ENCODE results near the gene PKP3.
A peak's percentile ranks its signal among the peaks of the same experiment; 100 is the strongest.
"Not testable (repeated sequence)": the region's sequence is repeated elsewhere in the genome, so short reads cannot be mapped to it uniquely, and the experiment has no call there.

Gene PKP3

DNA sequence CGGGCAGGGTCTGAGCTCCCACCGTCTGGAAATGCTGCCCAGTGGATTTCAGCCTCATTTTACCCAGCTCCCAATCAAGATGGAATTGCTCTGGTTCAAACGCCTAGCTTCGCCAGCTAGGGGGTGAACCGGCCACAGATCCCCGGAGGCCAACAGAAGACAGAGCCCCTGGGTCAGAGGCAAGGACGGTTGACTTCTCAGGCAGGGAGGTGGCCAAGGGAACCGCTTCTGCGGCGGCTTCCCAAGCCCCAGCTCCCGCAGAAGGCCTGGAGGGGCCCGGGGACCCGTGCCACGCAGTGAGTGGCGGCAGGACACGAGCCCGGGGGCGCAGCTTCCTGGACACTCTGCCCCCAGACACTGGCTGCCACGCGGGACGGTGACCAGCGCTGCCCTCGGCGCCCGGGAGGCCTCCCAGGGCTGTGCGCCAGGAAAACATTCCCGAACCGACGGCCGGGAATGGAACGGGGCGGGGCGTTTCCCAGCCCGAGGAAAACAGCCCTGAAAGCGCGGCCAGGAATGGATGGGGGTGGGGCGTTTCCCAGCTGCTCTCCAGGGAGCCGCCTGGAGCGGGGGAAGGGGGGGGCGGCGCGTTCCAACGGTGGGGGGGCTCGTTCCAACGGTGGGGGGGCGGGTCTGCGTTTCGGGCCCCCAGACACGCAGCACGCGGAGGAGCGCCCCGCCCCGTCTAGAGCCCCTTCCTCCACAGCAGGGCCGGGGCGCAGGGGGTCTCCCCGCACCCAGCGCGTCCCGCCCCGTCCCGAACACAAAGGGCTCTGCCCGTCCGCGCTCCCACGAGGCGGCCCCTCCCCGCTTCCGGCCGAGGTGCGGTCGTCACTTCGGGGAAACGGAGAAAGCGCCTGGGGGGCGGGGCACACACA is 38.2 kb upstream of the PKP3 start:
- H3K27me3 ChIP-seq (ENCODE audit: control insufficient read depth, insufficient read depth, low read length), result no peaks in the 10 kb centered on the region
- peak overlapping the region; percentile 68 for H3K9ac ChIP-seq (ENCODE audit: low read length)
- peak overlapping the region; percentile 89 for H3K27ac ChIP-seq (ENCODE audit: low read length)
- no peaks in the 10 kb centered on the region for H3K36me3 ChIP-seq (ENCODE audit: control insufficient read depth, low read depth, low read length)
- H3K4me3 ChIP-seq (ENCODE audit: low read length), result peak overlapping the region; percentile 41
- peaks cover 11% of the 10 kb centered on the region for H3K4me1 ChIP-seq (ENCODE audit: control insufficient read depth, low read depth, low read length)
- H3K9me3 ChIP-seq (ENCODE audit: control insufficient read depth, low read depth, low read length), result peaks cover 4% of the 10 kb centered on the region

DNA sequence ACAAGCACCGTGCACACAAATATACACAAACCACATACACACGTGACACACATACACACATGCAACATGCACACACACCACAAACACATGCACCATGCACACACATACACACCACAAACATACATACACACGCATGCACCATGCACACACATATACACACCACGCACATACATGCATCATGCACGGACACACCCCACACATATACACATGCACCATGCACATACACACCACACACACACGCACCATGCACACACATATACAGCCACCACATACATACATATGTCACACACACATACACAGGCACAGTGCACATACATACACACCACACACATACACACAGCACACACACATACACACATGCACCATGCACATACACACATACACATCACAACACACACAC is 37.4 kb upstream of the PKP3 start:
- Histone ChIP-seq H3K4me3 (ENCODE audit: low read length) (no peak overlapping the region), H3K27ac (ENCODE audit: low read length) (no peak overlapping the region), H3K36me3 (ENCODE audit: control insufficient read depth, low read depth, low read length) (no peaks in the 10 kb centered on the region), H3K9ac (ENCODE audit: low read length) (no peak overlapping the region), H3K9me3 (ENCODE audit: control insufficient read depth, low read depth, low read length) (peaks cover 4% of the 10 kb centered on the region), H3K27me3 (ENCODE audit: control insufficient read depth, insufficient read depth, low read length) (no peaks in the 10 kb centered on the region), H3K4me1 (ENCODE audit: control insufficient read depth, low read depth, low read length) (peaks cover 11% of the 10 kb centered on the region)

DNA sequence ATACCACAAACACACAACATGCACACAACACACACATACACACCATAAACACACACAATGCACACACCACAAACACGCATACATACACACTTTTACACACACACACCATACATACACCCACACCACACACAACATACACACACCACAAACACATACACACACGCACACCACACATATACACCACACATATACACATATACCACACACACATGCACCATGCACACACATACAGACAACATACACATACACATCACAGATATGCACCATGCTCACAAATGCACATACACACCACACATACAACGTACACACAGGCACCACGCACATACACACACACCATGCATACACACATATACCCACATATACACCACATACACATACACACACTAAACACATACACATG is 36.4 kb upstream of the PKP3 start:
- H3K36me3 ChIP-seq (ENCODE audit: control insufficient read depth, low read depth, low read length), result no peaks in the 10 kb centered on the region
- H3K4me3 ChIP-seq (ENCODE audit: low read length), result no peak overlapping the region
- peaks cover 4% of the 10 kb centered on the region for H3K9me3 ChIP-seq (ENCODE audit: control insufficient read depth, low read depth, low read length)
- no peaks in the 10 kb centered on the region for H3K27me3 ChIP-seq (ENCODE audit: control insufficient read depth, insufficient read depth, low read length)
- H3K9ac ChIP-seq (ENCODE audit: low read length), result no peak overlapping the region
- H3K27ac ChIP-seq (ENCODE audit: low read length), result no peak overlapping the region
- peaks cover 11% of the 10 kb centered on the region for H3K4me1 ChIP-seq (ENCODE audit: control insufficient read depth, low read depth, low read length)

DNA sequence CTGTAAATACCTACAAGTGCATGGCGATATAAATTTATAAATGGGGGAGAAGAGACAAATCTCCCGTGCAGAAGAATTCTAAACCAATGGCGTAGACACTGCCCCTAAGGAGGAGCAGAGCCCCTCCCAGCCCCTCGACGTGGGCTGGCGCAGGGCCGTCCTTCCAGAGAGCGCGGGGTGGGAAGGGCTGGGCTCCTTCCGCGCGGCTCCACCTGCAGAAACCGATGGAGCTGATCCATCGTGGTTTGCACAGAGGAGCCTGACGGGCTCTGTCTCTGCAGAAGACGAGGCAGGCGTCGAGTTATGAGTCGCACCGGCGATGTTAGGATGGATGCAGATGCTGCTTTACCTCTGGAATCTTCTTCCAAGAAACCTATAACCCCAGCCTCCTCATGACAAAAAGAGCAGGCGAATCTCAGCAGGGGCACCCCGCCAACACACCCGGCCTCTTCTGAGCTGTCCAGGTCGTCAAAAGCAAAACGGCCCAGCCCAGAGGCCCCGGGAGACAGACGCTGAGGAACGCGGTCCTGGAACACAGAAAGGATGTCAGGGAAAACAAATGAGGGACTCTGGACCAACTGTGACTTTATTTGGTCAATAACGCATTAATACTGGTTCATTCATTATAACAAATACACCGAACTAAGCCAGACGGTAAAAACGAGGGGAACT is 35.7 kb upstream of the PKP3 start:
- no peaks in the 10 kb centered on the region for H3K36me3 ChIP-seq (ENCODE audit: control insufficient read depth, low read depth, low read length)
- H3K4me1 ChIP-seq (ENCODE audit: control insufficient read depth, low read depth, low read length), result peaks cover 11% of the 10 kb centered on the region
- no peaks in the 10 kb centered on the region for H3K27me3 ChIP-seq (ENCODE audit: control insufficient read depth, insufficient read depth, low read length)
- peaks cover 4% of the 10 kb centered on the region for H3K9me3 ChIP-seq (ENCODE audit: control insufficient read depth, low read depth, low read length)
- H3K9ac ChIP-seq (ENCODE audit: low read length), result no peak overlapping the region
- no peak overlapping the region for H3K4me3 ChIP-seq (ENCODE audit: low read length)
- H3K27ac ChIP-seq (ENCODE audit: low read length), result no peak overlapping the region

DNA sequence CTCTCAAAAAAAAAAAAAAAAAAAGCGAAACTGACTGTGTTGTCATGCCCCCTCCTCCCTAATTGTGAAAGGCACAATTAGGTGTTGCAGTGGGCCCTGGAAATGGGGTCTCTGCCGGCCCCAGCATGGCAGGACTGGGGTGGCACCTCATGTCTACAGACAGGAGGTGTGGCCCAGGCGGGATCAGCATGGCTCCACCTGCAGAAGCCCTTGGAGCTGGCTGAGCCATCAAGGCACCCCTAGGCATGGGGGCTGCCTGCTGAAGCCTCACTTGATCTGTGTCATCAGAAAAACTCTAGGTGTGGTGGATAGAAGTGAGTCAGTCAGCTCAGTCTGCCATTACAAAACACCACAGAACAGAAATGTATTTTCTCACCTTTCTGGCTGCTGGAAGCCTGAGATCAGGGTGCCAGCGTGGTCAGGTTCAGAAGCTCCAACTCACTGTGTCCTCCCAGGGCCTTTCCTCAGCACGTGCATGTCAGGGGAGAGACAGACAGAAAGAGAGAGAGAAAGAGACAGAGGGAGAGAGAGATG is 34.8 kb upstream of the PKP3 start:
- Histone ChIP-seq H3K27me3 (ENCODE audit: control insufficient read depth, insufficient read depth, low read length) (no peaks in the 10 kb centered on the region), H3K9me3 (ENCODE audit: control insufficient read depth, low read depth, low read length) (peaks cover 4% of the 10 kb centered on the region), H3K36me3 (ENCODE audit: control insufficient read depth, low read depth, low read length) (no peaks in the 10 kb centered on the region), H3K4me3 (ENCODE audit: low read length) (no peak overlapping the region), H3K4me1 (ENCODE audit: control insufficient read depth, low read depth, low read length) (peaks cover 7% of the 10 kb centered on the region), H3K27ac (ENCODE audit: low read length) (no peak overlapping the region), H3K9ac (ENCODE audit: low read length) (no peak overlapping the region)

DNA sequence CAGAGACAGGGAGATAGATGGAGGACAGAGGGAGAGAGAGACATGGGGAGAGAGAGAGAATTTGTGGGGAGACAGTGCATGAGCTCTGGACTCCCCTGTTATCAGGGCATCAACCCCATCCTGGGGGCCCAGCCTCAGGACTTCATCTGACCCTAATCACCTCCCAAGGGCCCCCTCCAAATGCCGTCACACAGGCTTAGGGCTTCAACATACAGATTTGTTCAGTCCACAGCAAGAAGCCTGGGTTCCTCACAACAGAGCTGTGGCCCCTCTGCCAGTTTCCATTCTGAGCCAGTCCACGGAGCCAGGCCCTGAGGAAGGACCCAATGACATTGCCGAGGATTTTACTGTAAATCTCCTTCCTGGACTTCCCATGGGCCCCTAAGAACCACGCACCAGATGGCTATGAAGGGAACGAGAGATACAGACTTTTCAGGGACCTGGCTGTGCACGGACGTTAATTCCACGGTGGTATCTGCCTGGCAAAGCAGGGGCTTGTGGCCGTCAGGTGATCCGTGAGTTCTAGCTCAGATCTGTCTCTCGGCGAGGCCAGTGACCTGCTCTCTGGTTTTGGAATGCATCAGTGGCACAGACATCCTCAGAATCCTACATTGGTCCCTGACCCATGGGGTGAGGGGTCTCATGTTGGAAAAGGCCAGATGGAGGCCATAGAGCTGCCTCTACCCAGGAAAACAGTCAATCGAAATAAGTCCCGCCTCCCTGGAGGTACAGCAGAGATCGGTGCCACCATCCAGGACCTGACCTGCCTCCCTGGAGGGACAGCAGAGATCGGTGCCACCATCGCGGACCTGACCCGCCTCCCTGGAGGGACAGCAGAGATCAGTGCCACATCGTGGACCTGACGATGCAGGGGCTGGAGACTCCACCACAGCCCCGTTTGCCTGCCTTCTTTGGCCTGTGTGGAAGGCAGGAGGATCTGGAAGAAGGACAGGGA is 33.4 kb upstream of the PKP3 start:
- H3K27ac ChIP-seq (ENCODE audit: low read length), result no peak overlapping the region
- no peaks in the 10 kb centered on the region for H3K27me3 ChIP-seq (ENCODE audit: control insufficient read depth, insufficient read depth, low read length)
- H3K9ac ChIP-seq (ENCODE audit: low read length), result no peak overlapping the region
- peaks cover 4% of the 10 kb centered on the region for H3K9me3 ChIP-seq (ENCODE audit: control insufficient read depth, low read depth, low read length)
- H3K4me3 ChIP-seq (ENCODE audit: low read length), result no peak overlapping the region
- no peaks in the 10 kb centered on the region for H3K36me3 ChIP-seq (ENCODE audit: control insufficient read depth, low read depth, low read length)
- H3K4me1 ChIP-seq (ENCODE audit: control insufficient read depth, low read depth, low read length), result peaks cover 1% of the 10 kb centered on the region

DNA sequence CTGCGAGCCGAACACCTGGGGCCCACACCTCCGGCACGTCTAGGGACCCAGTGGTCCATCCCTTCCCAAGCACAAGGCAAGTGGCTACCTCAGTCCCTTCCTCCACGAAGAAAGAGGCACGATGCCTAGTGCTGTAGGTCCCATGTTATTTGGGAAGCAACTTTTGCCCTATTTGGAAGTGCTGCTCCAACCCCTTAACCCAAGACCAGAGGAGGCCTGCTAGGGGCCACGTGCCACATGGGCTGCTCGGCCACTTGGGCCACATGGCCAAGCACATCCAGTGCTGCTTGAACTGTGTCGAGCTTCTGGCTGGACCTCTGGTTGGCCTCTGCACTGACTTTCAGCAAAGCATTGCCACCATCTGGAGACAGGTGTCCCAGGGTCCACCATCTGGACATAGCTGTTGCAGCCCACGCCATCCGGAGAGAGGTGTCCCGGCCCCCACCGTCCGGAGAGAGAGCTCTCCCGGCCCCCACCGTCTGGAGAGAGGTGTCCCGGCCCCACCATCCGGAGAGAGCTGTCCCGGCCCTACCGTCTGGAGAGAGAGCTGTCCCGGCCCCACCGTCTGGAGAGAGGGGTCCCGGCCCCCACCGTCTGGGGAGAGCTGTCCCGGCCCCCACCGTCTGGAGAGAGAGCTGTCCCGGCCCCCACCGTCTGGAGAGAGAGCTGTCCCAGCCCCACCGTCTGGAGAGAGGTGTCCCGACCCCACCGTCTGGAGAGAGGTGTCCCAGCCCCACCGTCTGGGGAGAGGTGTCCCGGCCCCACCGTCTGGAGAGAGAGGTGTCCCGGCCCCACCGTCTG is 31.2 kb upstream of the PKP3 start:
- Histone ChIP-seq H3K9me3 (ENCODE audit: control insufficient read depth, low read depth, low read length) (peaks cover 4% of the 10 kb centered on the region), H3K27me3 (ENCODE audit: control insufficient read depth, insufficient read depth, low read length) (no peaks in the 10 kb centered on the region), H3K4me1 (ENCODE audit: control insufficient read depth, low read depth, low read length) (no peaks in the 10 kb centered on the region), H3K27ac (ENCODE audit: low read length) (no peak overlapping the region), H3K36me3 (ENCODE audit: control insufficient read depth, low read depth, low read length) (no peaks in the 10 kb centered on the region), H3K4me3 (ENCODE audit: low read length) (no peak overlapping the region), H3K9ac (ENCODE audit: low read length) (no peak overlapping the region)

DNA sequence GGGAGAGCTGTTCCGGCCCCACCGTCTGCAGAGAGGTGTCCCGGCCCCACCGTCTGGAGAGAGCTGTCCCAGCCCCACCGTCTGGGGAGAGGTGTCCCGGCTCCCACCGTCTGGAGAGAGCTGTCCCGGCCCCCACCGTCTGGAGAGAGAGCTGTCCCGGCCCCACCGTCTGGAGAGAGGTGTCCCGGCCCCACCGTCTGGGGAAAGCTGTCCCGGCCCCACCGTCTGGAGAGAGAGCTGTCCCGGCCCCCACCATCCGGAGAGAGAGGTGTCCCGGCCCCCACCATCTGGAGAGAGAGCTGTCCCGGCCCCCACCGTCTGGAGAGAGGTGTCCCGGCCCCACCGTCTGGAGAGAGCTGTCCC is 30.6 kb upstream of the PKP3 start:
- H3K27me3 ChIP-seq (ENCODE audit: control insufficient read depth, insufficient read depth, low read length); H3K9me3 ChIP-seq (ENCODE audit: control insufficient read depth, low read depth, low read length); H3K27ac ChIP-seq (ENCODE audit: low read length); H3K4me3 ChIP-seq (ENCODE audit: low read length); H3K4me1 ChIP-seq (ENCODE audit: control insufficient read depth, low read depth, low read length); H3K36me3 ChIP-seq (ENCODE audit: control insufficient read depth, low read depth, low read length); H3K9ac ChIP-seq (ENCODE audit: low read length): not testable (repeated sequence)

DNA sequence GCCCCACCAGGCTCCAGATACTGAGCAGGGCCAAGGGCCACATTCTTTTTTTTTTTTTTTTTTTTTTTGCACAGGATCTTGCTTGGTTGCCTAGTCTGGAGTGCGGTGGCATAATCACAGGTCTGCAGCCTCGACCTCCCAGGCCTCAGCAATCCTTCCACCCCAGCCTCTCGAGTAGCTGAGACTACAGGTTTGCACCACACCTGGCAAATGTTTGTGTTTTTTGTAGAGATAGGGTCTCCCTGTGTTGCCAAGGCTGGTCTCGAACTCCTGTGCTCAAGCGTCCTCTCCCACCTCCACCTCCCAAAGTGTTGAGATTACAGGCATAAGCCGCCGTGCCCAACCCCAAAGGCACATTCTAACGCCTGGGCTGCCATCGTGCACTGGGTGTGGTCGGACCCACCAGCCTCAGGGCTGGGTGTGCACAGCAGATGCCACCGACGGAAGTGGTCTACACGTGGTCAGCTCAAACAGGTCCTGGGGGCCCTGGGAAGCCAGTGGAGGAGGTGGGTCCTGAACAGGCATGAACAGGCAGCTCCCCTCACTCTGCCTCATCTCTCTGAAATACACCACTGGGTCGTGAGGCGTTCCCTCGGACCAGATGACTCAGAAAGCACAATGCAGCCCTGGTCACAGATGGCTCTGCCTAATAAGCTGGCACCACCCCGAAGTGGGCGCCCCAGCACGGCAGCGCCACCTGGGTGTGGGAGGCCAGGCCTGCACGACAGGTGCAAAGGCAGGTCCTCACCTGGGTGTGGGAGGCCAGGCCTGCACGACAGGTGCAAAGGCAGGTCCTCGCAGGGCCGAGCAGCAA is 29.9 kb upstream of the PKP3 start:
- H3K36me3 ChIP-seq (ENCODE audit: control insufficient read depth, low read depth, low read length), result no peaks in the 10 kb centered on the region
- no peaks in the 10 kb centered on the region for H3K27me3 ChIP-seq (ENCODE audit: control insufficient read depth, insufficient read depth, low read length)
- no peak overlapping the region for H3K9ac ChIP-seq (ENCODE audit: low read length)
- H3K27ac ChIP-seq (ENCODE audit: low read length), result no peak overlapping the region
- H3K4me1 ChIP-seq (ENCODE audit: control insufficient read depth, low read depth, low read length), result peaks cover 3% of the 10 kb centered on the region
- peaks cover 4% of the 10 kb centered on the region for H3K9me3 ChIP-seq (ENCODE audit: control insufficient read depth, low read depth, low read length)
- H3K4me3 ChIP-seq (ENCODE audit: low read length), result no peak overlapping the region

DNA sequence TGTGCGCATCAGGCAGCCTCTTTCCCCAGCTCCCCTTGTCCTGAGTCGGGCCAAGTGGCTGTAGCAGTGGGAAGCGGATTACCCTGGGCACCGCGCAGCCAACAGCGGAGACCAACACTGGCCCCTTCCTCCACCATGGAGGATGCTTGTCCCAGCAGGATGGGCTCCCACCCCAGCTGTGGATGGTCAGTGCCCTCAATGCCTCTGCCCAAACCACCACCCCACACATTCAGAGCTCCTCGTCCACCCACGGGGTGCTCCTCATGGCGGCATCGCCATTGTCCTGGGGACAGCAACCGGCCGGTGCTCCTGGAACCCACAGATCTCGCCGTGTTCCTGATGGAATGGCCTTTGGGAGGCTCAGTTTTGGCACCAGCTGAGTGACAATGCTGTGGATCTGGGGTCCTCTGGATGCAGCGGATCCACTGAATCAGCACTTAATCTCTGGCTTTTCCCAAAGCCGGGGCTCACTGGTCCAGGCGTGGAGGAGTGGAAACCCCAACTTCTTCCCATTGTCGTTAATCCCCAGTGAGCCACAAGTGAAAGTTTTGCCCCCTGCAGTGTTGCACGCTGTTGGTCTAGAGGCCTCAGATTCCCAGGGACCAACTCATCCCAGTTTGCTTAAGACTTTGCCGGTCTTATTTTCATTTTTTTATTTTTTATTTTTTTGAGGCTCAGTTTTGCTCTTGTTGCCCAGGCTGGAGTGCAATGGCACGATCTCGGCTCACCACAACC is 28.9 kb upstream of the PKP3 start:
- Histone ChIP-seq H3K4me1 (ENCODE audit: control insufficient read depth, low read depth, low read length) (peaks cover 3% of the 10 kb centered on the region), H3K9me3 (ENCODE audit: control insufficient read depth, low read depth, low read length) (peaks cover 4% of the 10 kb centered on the region), H3K4me3 (ENCODE audit: low read length) (no peak overlapping the region), H3K36me3 (ENCODE audit: control insufficient read depth, low read depth, low read length) (no peaks in the 10 kb centered on the region), H3K27me3 (ENCODE audit: control insufficient read depth, insufficient read depth, low read length) (no peaks in the 10 kb centered on the region), H3K9ac (ENCODE audit: low read length) (no peak overlapping the region), H3K27ac (ENCODE audit: low read length) (no peak overlapping the region)
